IPS DF 4.7 (cell line): ENCODE measurements around the gene CDK14.

ENCODE experiments used
- DNase-seq: peaks from one replicate; pipeline ENCODE4 v3.0.0-alpha.2; 2013; ENCODE audit warnings: low spot score; ENCODE audit errors: extremely low read depth

Gene CDK14

DNA sequence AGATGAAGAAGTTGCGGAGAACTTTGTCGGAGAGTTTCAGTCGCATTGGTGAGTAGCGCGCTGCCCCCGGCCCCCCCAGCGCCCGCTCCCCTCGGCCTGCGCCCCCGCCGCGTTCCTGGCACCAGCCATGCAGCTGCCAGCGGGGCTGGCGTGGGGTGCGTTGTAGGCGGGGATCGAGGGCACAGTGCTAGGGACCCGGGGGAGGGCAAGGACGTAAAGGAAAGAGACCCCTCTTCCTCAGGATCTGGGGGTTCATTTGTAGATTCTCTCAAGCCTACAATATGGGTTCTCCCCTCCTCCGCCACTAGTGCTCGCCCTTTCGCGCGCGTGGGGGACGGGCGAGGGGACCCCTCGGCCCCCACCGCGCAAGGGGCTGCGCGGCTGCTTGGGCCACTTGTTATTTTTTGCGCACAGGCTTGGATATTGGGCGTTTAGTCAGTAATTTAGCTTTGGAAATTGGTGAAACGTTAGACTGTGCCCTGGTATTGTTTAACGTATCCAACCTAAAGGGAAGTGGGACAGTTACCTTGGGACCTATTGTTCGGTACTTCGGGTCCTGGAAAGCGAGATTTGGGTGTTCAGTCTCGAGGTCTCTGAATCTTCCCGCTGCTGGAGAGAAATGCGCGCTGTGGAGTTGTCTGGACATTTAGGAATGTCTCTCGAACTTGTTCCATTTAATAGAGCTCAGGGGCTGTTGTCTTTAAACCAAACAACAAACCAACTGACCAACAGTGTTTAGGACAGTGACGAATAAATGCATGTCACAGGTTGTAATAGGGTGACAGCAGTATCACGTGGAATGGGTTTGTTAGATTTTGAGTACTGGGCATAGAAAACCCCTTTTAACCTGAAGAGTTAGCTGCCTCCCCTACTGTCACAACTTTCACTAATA, 796 bp downstream of the CDK14 start:
- DNase-seq, result no peak

DNA sequence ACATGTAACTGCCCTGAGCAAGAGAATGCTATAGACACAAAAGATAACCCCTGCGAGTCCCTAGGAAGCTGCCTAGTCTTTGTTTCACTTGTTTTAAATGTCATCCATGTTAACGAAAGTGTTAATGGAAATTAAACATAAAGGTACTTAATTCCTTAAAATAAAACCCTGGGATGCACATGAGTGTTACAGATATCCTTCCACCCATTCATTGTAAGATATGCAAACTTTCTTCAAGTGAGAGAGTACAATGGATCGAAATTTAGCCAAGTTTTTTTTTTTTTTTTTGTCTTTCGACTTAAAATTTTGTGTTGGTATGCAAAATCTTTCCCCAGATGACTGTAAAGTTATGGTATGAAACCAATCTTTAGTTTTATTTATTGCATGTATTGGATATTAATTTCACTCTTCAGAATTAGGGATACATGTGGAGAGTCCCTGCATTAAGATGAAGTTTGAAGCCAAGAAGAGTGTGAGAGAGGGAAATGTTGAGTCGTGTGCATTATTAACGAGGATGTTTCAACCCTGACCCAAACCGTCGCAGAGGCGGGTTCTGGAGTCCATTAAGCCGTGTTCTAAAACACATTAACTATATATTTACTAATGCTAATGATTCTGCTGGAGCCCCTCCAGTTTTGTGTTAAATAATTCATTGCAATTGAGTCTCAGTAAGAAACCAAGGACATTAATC, 1.6 kb downstream of the CDK14 start:
- DNase-seq, result no peak

DNA sequence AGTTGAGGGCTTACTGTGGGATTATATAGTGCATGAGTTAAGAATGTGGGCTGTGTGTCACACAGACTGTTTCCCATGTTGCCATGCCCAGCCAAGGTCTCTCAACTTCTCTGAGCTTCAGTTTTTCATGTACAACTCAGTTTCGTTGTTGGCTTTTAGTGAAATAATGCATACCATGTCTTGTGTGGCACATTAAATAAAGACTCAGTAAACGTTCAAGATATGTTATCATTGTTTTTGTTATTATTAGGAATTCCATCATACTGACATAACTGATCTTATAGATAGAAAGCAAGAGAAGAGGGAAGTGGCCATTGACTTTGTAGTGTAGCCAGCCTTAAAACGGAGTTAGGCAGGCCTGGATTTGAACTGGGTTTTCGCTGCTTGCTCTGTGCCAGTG, 2.9 kb downstream of the CDK14 start:
- DNase-seq, result no peak

DNA sequence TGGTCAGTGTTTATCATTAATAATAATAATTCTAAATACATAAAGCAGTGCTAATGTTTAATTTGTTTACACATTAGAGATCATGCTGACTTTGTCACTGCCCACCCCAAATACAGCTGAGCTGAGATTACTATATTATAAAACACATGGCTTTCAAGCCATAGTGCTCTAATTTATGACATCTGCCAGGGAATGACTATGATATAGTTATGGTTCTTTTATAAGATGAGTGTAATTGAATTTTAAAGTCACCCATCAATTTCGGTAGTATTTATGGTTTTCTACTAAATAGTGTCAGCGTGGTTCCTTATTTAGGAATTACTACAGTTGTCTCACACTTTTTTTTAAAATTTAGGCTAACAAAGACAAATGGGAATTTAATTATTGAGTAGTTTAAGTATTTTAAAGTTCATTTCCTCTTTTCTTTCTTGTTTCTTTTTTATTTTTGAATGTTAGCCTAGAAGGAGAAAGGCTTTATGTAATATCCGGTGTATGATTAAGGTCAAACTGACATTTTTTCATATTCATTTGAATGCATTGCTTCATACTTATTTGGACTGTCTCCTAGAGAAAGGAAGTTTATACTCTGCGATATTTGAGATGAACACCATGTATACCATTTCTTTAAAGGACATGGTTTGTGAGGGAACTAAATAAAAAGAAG, 3.9 kb downstream of the CDK14 start:
- DNase-seq, result no peak

DNA sequence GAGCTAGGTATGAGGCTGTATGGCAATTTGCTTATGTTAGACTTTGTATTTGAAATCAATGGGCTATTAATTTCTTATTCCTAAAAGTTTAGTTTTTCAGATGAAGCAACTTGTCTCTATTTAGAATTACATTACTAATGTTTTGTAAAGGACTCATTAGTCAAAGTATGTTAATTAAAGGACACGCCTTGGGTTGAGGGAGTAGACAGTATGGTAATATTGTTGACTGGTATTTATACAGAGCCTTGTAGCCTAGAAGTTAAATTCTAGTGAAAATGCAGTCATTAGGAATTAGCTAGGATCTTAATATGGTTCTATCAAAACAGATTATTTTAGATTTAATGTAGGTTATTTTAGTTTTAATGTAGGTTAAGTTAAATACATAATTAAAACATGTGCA, 6.2 kb downstream of the CDK14 start:
- no peak for DNase-seq

DNA sequence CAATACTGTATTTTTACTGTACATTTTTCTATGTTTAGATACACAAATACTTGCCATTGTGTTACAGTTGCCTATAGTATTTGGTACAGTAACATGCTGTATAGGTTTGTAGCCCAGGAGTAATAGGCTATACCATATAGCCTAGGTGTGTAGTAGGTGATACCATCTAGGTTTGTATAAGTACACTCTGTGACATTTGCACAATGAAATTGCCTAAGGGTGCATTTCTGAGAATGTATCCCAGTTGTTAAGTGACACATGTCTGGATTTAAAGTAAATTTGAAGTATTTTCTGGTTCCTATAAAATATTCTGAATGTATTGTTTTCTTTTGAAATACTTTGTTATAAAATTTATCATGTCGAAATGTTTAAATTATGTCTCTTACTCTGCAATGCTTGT, 7.2 kb downstream of the CDK14 start:
- no peak for DNase-seq

DNA sequence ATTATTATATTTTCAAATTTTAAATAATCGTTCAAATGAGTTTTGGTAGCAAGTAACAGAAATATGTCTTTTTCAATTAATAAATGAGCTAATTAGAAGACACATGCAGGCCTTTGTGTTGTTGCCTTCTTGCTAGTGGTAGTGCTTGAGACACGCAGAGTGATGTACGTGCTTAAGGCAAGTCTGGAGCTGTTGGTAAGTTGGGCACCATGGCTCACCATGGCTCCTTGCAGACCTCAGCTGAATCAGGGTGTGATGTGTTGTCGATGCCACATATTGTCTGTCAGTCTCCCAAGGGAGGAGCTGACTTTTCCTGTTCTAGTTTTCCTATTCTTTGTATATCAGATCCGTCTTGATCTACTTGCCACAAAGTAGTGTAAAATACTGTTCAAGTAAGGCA, 8.3 kb downstream of the CDK14 start:
- DNase-seq, result no peak

DNA sequence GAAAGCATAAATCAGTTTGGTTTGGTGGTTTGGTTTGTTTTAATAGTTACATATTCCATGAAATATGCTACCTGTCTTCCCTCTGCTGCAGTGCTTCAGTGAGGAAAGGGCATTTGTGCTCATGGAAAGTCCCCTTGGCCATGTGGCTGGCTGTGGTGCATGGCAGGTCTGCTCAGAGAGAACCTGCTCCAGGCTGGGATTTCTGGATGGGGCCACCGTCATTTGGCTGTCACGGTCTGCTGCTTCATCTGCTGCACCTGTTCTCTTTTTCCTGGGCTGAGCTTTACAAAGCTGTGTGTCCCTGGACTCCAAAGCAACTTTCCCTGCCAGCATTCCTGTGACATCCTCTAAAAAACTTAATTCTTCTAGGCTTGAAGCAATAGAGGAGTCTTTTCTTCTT, 8.9 kb downstream of the CDK14 start:
- DNase-seq, result no peak

DNA sequence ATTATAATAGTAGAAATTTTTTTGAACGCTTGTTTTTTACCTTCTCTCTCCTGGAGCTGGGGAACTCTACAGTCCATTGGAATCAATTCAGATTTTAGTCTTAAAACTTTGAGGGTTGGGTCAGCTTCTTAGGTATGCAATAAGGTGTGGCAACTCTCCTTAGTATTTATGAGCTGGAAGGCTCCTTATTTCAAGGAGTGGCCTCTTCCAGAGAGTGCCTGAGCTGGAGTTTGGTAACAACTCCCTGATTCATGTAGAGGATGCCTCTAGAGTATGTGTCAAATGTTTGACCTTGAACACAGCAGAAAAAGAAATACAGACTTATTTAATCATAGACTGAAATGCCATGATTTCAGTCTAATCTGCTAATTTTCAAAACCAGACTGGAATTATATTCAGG, 11.1 kb downstream of the CDK14 start:
- no peak for DNase-seq

DNA sequence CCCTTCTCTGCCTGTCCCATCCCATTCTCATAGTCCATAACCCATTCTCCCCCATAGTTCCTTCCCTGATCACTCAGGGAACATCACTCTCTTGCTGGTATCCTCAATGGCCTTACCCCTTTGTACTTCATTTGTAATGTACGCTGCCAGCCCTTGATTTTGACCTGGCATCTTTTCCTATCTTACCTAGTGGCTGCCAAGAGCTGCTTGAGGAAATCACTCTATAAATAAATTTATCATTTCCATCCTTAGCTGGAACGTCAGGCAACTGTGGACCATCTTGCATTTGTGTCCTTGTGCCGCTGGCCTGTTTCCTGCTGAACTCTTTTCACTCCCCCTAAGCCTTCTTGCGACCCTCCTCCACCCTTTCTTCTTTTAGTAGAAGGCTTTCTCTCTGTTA, 14.0 kb downstream of the CDK14 start:
- no peak for DNase-seq

DNA sequence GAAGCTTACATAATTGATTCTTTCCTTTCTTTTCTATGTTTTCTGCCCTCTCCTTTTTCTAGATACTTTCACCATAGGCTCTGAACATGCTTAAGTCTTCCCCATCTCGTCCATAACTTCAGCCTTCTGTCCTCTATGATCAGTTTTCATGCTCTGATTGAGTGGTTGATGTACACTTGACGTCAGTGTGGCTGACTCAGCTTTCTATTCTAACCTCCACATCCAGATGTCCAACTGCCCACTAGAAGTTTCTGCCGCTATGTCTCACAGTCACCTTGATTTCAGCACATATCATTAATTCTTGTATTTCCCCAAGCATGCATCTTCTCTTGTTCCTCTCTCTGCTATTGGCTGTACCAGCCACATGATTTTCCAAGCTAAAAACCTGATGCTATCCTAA, 15.0 kb downstream of the CDK14 start:
- DNase-seq, result no peak

DNA sequence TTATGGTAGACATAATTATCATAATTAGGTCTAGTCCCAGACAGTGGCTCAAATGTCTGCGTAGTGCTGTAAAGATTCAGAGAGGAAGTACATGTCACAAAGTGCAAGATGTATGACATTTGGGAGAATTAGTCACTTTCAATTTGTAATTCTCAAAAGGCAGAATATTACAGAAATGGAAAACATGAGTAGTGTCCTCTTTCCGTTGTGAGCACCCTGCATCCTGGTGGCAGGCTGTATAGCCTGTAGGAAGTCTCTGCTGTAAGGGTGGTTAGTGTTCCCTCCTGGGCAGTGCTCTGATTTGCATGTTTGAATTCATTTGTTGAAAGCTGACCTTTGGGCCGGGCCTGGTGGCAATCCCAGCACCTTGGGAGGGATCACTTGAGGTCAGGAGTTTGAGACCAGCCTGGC, 17.0 kb downstream of the CDK14 start:
- DNase-seq, result no peak

DNA sequence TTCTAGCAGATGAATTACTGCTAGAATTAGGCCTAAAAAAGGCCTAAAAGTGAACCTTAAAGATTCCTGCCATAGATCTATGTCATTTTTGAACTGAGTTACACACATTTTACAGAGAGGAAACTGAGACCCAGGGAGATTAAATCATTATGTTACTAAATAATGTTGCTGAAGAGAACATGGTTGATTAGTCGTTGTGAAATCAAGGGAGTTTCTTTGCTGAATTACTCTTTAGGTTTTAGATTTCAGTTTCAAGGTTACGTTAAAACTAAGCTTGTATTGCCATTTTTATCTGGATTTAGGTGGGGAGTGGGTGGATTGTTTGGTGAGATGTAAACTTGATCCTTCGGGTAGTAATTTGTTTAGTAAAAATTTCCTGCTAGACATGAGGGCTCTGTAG, 21.3 kb downstream of the CDK14 start:
- DNase-seq, result no peak

DNA sequence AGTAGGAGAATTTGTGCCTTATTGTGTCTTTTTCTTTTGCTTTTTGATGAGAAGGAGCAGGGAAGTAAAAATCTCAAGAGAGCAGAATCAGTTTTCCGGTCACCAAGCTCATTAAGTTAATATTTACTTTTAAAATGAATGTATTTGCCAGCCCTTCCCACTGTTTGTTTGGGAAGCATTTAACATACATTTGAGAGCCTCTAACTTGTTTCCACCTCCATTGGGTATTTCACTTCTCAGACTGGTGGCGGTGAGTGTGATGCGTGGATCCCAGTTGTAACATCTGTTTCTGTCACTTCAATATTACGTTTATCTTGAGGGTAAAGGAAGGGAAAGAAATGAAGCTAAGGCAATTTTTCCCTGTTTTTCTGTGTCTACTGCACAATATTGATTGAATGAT, 22.8 kb downstream of the CDK14 start:
- DNase-seq, result no peak

DNA sequence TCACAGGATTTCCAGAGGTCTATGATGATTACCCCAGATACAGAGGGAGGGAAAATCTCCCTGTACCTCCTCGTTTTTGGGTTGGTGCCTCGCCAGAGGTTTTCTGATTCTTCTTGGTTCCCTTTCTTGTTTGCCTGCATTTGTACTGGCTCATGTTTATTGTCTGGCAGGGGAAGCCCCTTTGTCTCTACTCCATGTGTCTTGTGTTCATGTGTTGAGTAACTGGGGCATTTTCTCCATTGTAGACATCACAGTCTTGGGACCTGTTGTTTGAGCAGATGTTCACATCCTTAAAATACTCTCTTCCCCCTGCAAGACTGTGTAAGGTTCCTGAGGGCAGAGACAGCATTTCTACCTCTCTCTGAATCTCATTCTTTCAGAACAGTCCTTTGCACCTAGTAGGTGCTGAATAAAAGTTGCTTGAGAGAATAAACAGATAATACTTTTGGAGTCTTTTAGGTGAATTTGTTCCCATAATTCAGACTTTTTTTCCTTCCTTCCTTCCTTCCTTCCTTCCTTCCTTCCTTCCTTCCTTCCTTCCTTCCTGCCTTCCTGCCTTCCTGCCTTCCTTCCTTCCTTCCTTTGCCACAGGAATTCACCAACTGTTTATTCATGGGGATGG, 25.1 kb downstream of the CDK14 start:
- no peak for DNase-seq

DNA sequence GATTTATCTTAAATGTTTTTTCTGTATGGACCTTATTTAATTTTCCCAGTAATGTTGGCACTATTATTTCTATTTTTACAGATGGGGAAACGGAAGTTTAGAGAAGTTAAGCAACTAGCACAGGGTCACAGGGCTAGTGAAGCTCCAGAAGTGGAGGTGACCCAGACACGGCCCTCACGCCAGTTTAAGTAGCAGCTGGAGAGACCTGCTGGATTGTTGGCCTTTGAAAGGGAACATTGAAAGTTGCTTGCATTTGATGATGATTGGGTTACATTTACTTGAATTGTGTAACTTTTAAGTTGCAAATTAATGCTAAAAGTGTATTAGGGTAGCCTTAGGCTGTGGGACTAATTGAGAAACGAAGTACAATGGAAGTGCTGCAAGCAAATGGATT, 25.6 kb downstream of the CDK14 start:
- no peak for DNase-seq

DNA sequence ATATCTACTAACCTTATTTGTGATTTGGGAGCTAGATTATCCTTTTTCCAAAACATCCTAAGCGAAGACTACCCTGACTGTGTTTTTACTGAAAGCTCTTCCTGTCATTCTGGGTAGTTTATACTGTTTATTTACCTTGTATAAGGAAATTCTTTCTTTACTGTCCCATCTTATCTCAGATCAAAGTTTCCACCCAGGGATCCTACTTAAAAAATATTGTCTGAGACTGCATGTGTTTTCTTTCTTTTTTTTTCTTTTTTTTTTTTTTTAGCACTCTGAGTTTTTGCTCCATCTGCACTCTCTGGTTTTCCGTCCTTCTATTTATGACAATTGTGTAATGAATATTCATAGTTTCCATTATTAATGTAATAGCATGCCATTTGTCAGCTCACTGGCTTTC, 26.5 kb downstream of the CDK14 start:
- no peak for DNase-seq

DNA sequence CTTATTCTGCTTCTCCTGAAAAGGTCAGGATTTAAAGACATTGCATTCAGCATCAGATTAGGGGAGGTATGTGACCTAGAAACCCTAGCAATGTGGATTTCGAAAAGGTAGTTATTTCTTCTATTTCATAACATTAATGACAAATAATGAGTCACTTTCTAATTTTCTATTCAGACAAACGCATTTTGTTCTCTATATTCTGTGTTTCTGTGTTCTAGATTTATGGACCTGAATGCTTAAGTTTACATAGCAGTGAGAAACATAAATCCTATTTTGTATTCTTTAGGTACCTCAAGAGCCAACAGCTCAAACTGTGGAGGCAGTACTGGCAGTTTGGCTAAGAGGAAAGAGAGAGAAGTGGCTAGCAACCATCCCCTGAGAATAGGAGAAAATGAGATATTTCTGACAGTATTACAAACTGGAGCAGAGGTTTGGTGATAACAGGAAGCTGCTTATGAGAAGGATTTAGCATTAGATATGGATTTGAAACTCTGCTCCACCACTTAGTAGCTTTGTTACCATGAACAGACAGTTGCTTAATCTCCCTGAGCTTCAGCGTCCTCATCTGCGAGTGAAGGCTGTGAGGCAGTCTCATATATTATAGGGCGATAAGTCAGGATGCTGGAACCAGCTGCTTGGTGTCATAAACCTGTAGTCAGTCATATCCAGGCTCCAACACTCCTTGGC, 28.2 kb downstream of the CDK14 start:
- DNase-seq, result no peak

DNA sequence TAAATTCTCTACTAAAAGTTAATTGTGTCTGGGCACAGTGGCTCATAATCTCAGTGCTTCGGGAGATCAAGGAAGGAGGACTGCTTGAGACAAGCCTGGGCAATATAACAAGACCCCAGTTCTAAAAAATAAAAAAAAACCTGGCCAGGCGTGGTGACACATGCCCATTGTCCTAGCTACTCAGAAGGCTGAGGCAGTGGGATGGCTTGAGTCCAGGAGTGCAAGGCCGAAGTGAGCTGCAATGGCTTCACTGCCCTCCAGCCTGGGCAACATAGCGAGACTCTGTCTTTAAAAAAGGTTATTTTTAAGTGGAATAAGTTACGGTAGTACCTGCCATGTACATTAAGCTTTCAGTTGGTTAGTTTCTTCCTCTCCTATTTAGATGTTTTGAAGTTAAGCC, 28.9 kb downstream of the CDK14 start:
- DNase-seq, result no peak

DNA sequence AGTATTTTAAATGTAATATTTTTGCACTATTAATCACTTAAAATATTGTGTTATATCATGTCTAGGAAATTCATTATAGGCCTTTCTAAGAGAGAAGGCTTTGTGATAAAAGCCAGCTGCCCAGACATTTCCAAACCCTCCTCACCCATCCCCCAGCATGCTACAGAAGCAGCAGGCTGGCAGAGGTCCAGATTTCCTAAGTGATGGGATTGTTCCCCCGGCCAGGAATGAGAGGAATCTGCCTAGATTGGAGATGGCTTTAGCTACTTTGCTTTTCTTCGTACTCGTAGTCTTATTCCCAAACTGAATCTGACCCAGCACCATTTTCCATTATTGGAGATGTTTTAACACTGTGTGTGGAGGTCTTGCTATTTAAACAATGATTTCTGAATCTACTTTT, 29.4 kb downstream of the CDK14 start:
- DNase-seq, result no peak

DNA sequence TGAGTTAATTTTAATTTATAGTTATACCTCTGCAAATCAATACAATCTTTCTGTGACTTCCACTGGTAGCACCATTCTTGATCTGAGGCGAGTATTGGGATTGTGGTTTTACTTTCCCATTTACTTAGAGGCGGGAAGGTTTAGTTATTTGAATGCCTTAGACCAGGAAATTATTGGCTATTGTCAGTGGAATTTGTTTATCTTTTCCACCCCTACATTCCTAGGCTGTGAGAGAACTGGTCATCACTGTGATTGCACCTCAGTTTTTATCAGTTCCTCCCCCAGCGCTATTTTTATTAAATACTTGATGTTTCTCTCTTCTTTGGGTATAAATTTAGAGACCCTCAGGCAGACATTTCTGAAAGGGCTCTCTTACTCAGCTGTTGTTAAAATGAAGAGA, 29.9 kb downstream of the CDK14 start:
- no peak for DNase-seq
